ENCODE data around the gene FN1. TPM values are rescaled to one million over a fixed set of nuclear protein-coding genes. Genes with fewer than 3 reads are reported as not detected.
A peak's percentile ranks its signal among the peaks of the same experiment; 100 is the strongest.
"Not testable (repeated sequence)": the region's sequence is repeated elsewhere in the genome, so short reads cannot be mapped to it uniquely, and the experiment has no call there.

The FN1 gene
- total RNA-seq, 1 experiment from 2014 or later = 3,465 TPM

DNA sequence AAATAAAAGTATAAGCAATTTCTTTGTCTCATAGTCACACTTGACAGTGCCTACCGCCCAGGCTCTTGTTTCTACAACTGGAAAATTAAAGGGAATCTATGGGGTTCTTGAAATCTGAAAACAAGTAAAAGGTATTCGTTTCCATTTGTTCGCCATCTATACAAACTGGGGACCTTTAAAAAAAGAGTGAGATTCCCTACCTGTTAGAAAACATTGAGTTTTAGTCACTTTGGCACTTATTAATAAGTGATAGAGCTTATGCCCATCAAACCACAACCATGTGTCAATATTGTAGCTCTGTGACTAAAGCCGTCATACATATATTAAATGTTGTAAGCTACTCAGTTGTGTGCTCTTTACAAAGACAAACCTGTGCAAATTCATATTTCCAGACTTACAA, 13.2 kb downstream of the FN1 start:
- DNase-seq (ENCODE audit: low read depth) = no peak

DNA sequence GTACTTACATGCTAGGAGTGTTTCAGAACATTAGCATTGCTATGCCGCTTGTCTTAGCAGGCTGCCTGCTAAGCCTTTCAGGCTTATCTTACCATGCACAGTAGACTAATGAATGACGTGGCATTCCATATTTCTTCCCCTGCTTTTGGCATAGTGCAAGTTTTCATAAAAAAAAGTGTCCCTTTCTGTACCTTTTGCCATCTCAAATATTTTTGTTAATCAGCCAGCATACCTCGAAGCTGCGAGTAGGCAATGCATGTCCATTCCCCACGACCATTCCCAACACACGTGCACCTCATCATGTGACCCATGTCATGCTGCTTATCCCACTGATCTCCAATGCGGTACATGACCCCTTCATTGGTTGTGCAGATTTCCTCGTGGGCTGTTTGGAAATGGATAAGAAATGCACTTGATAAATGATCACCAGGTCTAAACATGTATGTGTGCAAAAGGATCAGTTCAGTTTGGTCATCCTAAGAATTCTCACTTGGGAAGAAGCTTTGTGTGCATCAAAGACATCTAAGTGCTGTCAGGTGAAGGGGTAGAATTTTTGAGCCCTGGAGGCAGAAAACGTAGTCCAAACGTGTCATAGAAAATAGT, 13.9 kb downstream of the FN1 start:
- DNase-seq (ENCODE audit: low read depth) = no peak

DNA sequence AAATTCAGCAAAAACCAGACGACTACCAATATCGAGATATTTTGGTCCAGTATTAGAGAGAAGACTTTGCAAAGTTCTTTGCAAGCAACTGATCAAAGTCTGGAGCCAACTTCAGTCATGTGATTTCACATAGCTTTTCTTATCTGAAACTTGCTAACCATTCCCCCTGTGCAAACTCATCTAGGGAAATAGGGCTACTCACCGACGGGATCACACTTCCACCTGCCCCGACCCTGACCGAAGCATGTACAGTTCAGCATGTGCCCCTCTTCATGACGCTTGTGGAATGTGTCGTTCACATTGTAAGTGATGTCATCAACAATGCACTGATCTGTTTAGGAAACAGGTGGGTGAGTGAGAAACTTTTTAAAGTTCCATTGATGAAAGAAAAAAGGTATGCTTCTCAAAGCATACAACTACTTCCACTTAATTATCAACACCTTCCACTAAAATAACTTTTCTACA, 15.4 kb downstream of the FN1 start:
- DNase-seq (ENCODE audit: low read depth) = no peak

DNA sequence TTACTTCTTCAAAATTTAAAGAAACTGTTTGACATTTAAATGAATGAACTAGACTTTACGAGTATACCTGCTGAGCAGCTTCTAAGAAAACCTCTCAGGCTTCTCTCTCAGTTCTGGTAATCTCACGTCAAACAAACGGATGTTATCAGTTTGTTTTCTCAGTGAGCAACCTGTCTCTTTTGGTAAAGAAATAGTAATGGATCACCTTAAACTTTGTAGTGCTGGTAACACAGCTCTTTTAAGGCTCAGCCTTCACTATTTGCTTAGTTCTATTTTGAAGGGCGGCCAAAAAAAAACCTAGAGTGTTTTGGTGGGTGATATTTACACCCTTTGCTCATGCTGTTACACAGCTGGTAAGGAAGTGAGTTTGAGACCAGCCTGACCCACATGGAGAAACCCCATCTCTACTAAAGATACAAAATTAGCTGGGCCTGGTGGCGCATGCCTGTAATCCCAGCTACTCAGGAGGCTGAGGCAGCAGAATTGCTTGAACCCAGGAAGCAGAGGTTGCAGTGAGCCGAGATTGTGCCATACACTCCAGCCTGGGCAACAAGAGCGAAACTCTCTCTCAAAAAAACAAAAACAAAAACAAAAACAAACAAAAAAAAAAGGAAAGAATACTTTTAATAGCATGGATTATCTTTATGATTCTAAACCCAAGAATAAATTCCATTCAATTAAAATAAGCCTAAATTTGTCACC, 15.9 kb downstream of the FN1 start:
- DNase-seq (ENCODE audit: low read depth) = no peak

DNA sequence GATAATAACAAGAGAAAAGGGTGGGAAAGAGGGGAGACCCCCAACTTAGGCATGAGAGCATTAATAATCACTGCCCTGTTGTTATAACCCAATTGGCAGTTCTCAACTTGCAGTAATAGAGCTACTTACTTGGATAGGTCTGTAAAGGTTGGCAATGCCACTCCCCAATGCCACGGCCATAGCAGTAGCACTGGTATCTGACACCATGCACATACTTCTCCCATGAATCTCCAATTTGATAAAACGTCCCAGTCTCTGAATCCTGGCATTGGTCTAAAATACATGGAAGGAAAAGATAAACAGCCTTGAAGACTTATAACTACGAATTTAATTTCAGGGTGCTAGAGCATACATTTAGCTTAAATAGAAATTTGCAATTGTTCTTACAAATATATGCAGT, 16.8 kb downstream of the FN1 start:
- DNase-seq (ENCODE audit: low read depth) = no peak

DNA sequence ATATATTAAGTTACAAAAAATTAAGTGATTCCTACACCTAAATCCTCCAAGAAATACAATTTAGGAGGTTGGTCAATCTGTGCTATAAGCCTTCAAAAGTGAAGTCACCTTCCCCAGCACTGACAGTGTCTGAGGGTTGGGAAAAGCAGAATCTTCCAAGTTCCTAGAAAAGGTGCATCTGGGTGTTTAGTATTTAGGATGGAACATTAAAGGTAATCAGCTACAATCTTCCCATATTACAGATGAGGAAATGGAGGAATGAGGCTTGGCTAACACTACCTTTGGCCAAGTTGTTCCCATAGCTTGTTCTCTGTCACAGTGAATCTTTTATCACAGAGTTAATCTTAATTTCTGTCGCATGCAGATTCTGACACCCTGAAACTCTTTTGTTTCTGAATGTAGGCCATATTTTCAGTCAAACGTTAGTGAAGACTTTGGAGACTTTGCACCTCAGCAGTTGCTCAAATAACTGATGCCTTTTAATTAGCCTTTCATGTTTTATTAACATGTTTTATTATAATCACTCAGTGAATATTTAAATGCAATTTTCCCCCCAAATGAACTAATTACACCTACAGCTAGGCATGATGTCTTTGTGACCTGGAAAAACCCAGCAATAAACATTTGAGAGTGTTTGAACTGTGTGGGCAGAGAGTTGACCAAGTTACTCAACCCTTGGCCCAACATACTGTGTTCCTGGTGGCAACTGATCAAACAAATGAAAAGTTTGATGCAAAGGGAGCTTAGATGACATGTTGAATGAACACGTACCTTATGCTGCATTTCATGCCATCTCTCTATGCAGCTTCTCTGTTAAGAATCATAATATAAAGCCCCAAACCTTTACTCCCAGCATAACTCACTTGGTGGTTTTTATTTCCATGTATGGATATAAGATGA, 17.6 kb downstream of the FN1 start:
- DNase-seq (ENCODE audit: low read depth) = no peak

DNA sequence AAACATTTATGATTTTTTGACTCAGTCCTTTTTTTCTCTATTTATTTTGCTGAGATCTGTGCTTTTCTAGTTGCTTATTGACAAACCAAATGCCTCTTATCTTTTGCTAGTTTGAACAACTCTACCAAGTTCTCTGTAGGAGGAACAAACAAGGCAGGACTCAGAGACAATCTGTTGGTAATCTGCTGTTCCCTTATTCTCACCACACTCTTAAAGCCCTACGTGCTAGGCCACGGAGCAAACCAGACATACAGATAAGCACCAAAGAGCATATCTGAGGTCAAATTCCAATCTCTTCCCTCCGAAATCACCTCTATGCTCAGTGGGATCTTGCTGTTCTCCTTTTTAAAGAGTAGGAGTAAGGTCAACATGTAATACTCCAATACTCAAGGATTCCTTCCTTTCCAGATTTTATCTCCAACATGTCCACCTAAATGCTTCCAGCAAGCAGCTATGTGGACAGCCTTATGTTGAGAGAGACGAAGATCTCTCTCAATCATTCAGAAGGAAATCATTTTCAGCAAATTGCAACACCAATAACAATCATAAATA, 18.4 kb downstream of the FN1 start:
- no peak for DNase-seq (ENCODE audit: low read depth)

DNA sequence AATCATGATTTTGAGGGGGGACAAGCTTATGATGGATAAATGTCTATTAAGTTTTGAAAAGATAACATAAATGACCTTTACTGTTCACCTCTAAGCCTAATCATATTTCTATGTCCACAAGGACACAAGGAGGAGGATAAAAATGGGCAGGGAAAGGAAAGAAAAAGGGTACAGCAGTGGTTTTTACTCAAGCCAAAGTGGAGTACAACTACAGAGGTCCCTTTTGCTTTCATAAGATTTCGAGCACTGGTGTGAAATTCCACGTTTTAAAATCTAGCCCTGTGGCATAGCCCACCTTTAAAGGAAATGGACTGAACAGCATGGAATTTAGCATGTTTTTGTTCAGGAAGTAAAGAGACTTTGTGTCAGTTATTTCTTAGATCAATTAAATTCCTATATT, 19.2 kb downstream of the FN1 start:
- no peak for DNase-seq (ENCODE audit: low read depth)

DNA sequence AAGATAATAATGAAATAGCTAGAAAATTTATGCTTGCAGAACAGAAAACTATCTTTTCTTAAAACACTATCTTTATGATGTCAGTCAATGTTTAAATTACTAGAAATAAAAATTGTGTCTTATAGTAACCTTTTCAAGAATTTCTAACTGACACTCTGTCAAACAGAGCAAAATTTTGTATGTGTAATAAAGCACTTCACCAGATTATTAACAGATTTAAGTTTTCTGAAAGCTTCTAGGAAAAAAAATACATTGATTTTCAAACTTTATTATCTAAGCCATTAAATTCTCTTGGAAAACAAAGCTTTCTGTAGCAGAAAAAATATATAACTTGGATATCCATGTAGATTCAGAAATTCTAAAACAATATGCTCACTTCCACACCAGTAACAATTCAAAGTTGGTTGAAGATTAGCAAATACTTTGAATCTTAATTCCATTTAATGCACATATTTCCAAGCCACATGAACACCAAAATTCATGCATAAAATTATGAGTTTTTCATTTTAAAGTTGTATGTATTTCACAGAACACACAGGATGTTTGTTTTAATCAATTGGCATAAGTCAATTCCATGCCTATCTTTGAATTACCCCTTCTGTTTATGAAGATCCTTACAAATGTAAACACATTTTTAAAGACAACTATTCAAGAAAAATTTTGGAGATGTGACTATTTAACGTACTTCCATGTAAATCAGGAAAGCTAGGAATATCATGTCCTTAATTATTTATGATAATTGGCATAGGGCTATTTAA, 19.9 kb downstream of the FN1 start:
- DNase-seq (ENCODE audit: low read depth) = no peak

DNA sequence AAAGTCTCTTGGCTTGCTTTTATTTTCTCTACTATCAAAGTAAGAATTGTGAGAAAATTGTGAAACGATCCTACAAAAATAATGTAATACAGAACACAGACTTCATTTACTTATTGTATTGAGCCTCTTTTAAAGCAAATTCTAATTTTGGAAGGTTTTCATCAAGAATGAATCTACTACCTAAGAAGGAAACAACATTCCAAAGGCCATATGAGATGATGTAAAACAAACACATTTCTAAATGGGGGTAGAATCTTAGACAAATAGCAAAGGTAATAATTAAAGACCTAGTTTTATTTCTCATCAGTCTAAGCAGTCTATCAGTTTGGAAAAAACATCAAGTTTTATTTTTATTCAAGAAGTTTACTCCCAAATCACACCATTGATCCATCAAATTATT, 20.6 kb downstream of the FN1 start:
- DNase-seq (ENCODE audit: low read depth) = no peak

DNA sequence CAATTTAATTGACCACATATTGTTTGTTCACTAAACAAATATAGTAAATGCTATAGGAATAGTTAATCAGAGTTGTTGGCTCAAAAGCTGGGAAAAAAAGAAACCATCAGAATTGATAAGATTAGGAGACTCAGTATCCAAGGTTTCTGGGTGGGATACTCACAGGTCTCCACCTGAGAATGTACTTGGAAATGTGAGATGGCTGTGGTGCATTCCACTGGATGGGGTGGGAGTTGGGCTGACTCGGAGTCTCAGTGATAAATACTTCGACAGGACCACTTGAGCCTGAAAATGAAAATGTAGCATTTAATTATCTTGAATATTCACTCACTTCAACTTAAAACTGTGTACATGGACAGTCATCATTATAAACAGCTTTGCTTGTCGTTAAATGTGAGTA, 21.2 kb downstream of the FN1 start:
- DNase-seq (ENCODE audit: low read depth) = no peak

DNA sequence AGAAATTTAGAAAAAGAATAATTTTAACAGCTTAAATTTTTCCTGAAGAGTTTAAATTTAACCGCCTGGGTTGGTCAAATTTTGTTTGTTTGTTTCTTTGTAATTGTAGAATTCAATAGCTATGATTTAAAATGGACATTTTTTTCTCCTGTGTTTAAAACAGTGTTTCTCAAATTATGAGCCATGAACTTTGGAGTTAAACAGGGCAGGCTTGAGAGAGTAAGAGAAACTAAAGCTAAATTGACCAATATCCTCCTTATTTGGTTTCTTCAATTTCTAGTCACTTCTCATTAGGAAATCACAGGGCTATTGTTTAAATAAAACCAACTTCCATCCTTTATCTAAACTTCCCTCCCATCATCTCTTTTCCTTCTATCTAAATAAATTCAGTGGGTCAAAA, 21.9 kb downstream of the FN1 start:
- DNase-seq (ENCODE audit: low read depth) = no peak

DNA sequence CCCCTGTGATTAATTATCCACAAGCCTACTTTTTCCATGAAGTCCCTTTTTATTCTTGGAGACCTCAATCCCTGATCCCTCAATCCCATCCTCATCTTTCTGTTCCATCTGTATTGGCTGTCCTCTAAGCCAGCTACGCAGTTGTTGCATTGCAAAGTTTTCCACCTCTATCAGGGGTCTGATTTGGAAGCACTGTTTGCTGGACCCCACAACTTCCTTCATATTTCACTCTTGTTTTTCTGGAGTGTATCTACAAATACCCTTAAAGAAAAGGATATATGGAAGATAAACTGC, 22.4 kb downstream of the FN1 start:
- no peak for DNase-seq (ENCODE audit: low read depth)

DNA sequence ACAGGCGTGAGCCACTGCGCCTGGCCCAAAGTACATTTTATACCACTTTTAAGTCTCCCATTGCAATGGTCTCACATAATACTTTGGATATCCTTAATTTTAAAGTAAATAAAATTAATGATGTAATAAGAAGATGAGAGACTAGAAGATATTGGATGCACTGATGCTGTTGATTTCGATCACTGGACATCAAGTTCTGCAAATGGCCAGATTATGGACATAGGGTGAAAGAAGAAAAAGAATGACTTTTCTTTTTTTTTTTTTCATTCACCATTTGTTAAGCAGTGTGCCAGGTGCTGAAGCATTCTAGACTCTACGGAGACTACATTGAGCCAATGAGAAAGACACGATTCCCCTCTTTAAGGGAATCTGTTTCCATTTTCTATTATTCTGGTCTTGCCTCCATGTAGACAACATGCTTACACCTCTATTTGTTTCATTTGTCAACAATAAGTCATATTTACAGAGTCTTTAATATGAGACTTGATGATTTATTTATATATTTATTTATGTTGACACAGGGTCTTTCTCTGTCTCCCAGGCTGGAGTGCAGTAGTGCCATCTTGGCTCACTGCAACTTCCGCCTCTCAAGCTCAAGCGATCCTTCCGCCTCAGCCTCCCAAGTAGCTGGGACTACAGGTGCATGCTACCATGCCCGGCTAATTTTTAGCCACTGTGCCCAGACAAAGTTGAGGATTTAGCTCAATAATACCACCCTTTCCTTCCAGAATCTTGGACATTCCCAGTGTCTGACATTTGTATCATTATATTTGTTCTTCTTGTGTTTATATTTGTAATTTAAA, 23.7 kb downstream of the FN1 start:
- DNase-seq (ENCODE audit: low read depth) = no peak

DNA sequence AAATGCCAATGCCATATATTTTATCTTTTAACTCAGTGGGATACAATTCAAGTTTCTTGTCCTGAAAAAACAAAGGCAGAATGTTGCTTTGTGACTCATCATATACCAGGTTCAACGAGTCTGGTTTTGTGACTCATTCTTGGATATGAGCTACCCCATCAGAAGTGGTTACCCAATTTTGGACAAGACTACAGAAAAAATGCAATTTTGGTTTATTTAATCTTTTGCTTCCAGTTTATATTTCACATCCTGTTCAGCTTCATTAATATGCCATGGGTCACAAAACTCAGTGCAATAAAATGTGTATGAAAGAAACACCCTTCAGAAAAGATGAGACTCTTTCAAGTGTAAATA, 25.0 kb downstream of the FN1 start:
- DNase-seq (ENCODE audit: low read depth) = peak; percentile 82

DNA sequence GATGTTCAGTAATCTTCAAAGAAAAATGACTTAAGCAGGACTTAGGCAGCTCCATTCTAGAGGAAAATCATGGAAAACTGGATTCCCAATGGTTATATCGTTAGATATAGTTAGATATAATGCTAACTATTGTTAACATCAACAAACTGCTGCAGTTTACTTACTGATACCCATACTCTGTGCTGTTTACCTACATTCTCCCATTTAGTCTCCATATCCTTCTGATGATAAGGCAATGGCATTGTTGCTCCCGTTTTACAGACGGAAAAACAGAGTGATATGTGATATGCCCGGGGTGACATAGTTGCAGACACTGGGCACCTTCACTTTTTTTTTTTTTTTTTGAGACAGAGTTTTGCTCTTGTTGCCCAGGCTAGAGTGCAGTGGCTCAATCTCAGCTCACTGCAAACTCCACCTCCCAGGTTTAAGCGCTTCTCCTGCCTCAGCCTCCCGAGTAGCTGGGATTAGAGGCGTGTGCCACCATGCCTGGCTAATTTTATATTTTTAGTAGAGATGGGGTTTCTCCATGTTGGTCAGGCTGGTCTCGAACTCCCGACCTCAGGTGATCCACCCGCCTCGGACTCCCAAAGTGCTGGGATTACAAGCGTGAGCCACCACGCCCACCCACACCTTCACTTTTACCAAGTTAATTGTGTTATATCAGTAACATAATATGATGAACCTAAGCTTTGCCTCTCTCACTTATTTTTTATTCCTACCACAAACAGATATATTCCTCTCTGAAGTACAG, 25.5 kb downstream of the FN1 start:
- not testable (repeated sequence) for DNase-seq (ENCODE audit: low read depth)

DNA sequence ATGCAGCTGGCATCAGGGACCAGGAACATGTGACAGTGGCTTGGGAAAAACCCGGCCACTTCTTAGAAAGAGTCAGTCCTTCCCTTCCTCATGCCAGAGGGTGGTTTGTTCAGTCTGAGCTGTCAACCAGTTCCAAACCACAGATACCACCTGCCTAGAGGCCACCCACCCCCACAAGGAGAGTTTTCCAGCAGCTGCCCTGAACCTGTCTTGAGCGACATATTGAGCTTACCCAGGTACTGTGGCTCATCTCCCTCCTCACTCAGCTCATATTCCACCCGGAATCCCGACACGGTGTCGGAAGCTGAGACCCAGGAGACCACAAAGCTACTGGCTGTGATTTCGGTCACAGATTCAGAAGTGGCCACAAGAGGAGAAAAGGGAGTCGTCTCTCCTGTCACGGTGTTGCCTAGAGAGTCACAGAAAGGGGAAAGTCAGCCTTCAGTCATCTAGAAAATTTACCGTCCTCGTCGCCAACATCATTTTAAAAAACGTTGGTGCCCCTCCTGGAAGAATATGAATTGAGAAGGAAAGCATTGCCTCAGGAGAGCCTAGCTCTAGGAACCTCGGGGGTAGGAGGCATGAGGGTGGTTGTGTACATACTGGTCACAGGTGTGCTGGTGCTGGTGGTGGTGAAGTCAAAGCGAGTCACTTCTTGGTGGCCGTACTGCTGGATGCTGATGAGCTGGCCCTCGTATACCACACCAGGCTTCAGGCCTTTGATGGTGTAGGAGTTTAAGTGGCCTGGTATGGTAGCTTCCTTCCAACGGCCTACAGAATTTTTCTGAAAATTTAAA, 26.3 kb downstream of the FN1 start:
- DNase-seq (ENCODE audit: low read depth) = peak; percentile 69

DNA sequence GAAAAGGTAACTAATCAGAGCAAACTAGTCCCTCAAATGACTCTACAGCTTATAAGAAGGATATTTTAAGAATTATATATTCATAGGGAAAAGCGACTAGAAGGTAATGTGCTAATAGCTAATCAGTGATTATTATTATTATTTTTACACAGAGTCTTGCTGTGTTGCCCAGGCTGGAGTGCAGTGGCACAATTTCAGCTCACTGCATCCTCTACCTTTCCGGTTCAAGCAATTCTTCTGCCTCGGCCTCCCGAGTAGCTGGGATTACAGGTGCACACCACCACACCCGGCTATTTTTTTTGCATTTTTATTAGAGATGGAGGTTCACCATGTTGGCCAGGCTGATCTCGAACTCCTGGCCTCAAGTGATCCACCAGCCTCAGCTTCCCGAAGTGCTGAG, 27.4 kb downstream of the FN1 start:
- DNase-seq (ENCODE audit: low read depth) = not testable (repeated sequence)

DNA sequence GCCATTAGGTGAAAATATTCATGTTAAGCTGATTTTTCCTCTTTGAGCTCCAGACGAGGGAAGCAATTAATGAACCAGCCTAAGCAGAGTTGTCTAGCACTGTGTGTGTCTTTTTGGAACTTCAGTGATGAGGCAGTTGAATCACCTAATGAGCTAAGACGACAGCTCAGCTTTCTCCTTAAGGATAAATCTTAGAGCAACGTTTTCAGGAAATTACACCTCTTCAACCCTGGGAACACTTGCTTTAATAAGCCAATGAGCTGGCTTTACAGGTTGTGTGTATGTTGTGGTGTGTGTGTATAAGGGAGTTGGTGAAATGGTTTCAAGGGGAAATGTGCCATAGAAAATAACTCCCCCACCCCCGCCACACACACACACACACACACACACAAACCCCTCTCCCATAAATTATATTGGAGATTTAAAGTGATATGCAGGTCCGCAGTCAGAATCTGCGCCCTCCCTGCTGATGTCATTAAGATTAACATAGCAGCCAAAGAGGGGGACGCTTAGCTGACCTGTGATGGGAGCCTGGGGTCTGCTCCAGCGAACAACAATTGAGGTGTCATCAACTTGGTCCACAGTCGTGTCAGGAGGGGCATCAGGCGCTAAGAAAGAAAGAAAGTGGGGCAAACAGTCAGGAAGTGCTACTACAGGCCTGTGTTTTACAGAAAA, 28.1 kb downstream of the FN1 start:
- DNase-seq (ENCODE audit: low read depth) = no peak

Measured in Daoy (cell line).